Chondrocyte (in vitro differentiated cells): ENCODE measurements around the gene ZNF407. TPM values are rescaled to one million over a fixed set of nuclear protein-coding genes. Genes with fewer than 3 reads are reported as not detected.

ENCODE experiments used
- DNase-seq: peaks from one replicate; pipeline ENCODE4 v3.0.0; 2021; ENCODE audit warnings: mixed read lengths, low spot score
- H3K27ac Mint-ChIP-seq: one replicate; pipeline ENCODE4 v1.8.0; 2021; ENCODE audit warnings: mild to moderate bottlenecking, moderate library complexity, mixed read lengths; ENCODE audit not compliant: unreplicated experiment
- H3K27me3 Mint-ChIP-seq: 2 replicates; pipeline ENCODE4 v1.8.0; 2021; ENCODE audit warnings: low read depth, mixed read lengths
- H3K36me3 Mint-ChIP-seq: 2 replicates; pipeline ENCODE4 v1.8.0; 2021; ENCODE audit warnings: low read depth, mixed read lengths
- H3K4me1 Mint-ChIP-seq: 2 replicates; pipeline ENCODE4 v1.8.0; 2021; ENCODE audit warnings: low read depth, mild to moderate bottlenecking, mixed read lengths
- H3K4me3 Mint-ChIP-seq: one replicate; pipeline ENCODE4 v1.8.0; 2021; ENCODE audit warnings: mild to moderate bottlenecking, moderate library complexity, mixed read lengths; ENCODE audit not compliant: unreplicated experiment
- H3K9me3 Mint-ChIP-seq: 2 replicates; pipeline ENCODE4 v1.8.0; 2021; ENCODE audit warnings: low read depth, mixed read lengths
- CTCF ChIP-seq: fragments of 200-600 bp; sonication (generic); IDR thresholded peaks from 2 replicates; pipeline ENCODE4 v1.5.0; 2021; ENCODE audit warnings: antibody characterized with exemption, mild to moderate bottlenecking, moderate library complexity
- total RNA-seq: library from RNA; stranded (reverse); gene quantifications from 3 replicates; pipeline ENCODE4 v1.2.1, GENCODE V29; 2021

ZNF407 gene
- total RNA-seq, 1 donor from 2014 or later, result 10.4 TPM

GRCh38 chr18:74862094-74862493 lies 264.4 kb downstream of the ZNF407 start:
- Mint-ChIP-seq H3K4me1 (no peaks in the 10 kb centered on the region), H3K27me3 (no peaks in the 10 kb centered on the region), H3K27ac (no peak overlapping the region), H3K36me3 (no peaks in the 10 kb centered on the region), H3K4me3 (no peak overlapping the region), H3K9me3 (no peaks in the 10 kb centered on the region)
- TF ChIP-seq CTCF, result no peak
- DNase-seq, result no peak

- no peak overlapping the region for H3K4me3 Mint-ChIP-seq
- no peaks in the 10 kb centered on the region for H3K9me3 Mint-ChIP-seq
- H3K27ac Mint-ChIP-seq, result no peak overlapping the region
- DNase-seq, result no peak
- peaks cover 12% of the 10 kb centered on the region for H3K4me1 Mint-ChIP-seq
- no peak for TF ChIP-seq CTCF
- H3K27me3 Mint-ChIP-seq, result no peaks in the 10 kb centered on the region
- no peaks in the 10 kb centered on the region for H3K36me3 Mint-ChIP-seq
These were observed 268.9 kb downstream of the ZNF407 start for GRCh38 chr18:74866577-74866976.

GRCh38 chr18:74868461-74868860 lies 270.8 kb downstream of the ZNF407 start:
- DNase-seq, result no peak
- TF ChIP-seq CTCF, result no peak
- no peak overlapping the region for H3K27ac Mint-ChIP-seq
- no peaks in the 10 kb centered on the region for H3K9me3 Mint-ChIP-seq
- H3K4me1 Mint-ChIP-seq, result peaks cover 12% of the 10 kb centered on the region
- H3K27me3 Mint-ChIP-seq, result no peaks in the 10 kb centered on the region
- H3K36me3 Mint-ChIP-seq, result no peaks in the 10 kb centered on the region
- H3K4me3 Mint-ChIP-seq, result no peak overlapping the region

GRCh38 chr18:74869904-74870863 lies 272.5 kb downstream of the ZNF407 start:
- Mint-ChIP-seq H3K27ac (no peak overlapping the region), H3K4me3 (no peak overlapping the region), H3K4me1 (peaks cover 12% of the 10 kb centered on the region), H3K36me3 (no peaks in the 10 kb centered on the region), H3K27me3 (no peaks in the 10 kb centered on the region), H3K9me3 (no peaks in the 10 kb centered on the region)
- DNase-seq, result no peak
- no peak for TF ChIP-seq CTCF

- Mint-ChIP-seq H3K27me3 (no peaks in the 10 kb centered on the region), H3K36me3 (no peaks in the 10 kb centered on the region), H3K27ac (no peak overlapping the region), H3K9me3 (no peaks in the 10 kb centered on the region), H3K4me1 (peaks cover 12% of the 10 kb centered on the region), H3K4me3 (no peak overlapping the region)
- TF ChIP-seq CTCF, result no peak
- no peak for DNase-seq
These were observed 273.3 kb downstream of the ZNF407 start for GRCh38 chr18:74870950-74871349.
